Duodenal mucosa (tissue), 2 donors: Measurements from ENCODE around the gene XK.

Source experiments
- H3K27ac ChIP-seq: one replicate; pipeline ENCODE4 v1.7.0; 2013; ENCODE audit warnings: low read depth, low read length
- H3K27me3 ChIP-seq, 2 donors: one replicate each; pipeline ENCODE4 v1.7.0; 2013; ENCODE audit warnings: low read length in 2 of 2, control low read depth in 1 of 2; ENCODE audit not compliant: insufficient read depth in 2 of 2, control insufficient read depth in 1 of 2
- H3K36me3 ChIP-seq, 2 donors: one replicate each; pipeline ENCODE4 v1.7.0; 2013; ENCODE audit warnings: low read length in 2 of 2, control low read depth in 1 of 2; ENCODE audit not compliant: insufficient read depth in 2 of 2, control insufficient read depth in 1 of 2
- H3K4me1 ChIP-seq, 2 donors: one replicate each; pipeline ENCODE4 v1.7.0; 2013; ENCODE audit warnings: low read length in 2 of 2, control low read depth in 1 of 2; ENCODE audit not compliant: insufficient read depth in 2 of 2, control insufficient read depth in 1 of 2
- H3K4me3 ChIP-seq, 2 donors: one replicate each; pipeline ENCODE4 v1.7.0; 2013; ENCODE audit warnings: low read length in 2 of 2, low read depth in 1 of 2
- H3K9ac ChIP-seq, 2 donors: one replicate each; pipeline ENCODE4 v1.7.0; 2013; ENCODE audit warnings: low read length in 2 of 2, low read depth in 1 of 2
- H3K9me3 ChIP-seq, 2 donors: one replicate each; pipeline ENCODE4 v1.7.0; 2013; ENCODE audit warnings: low read length in 2 of 2, control low read depth in 1 of 2; ENCODE audit not compliant: control insufficient read depth in 1 of 2

The XK gene

GRCh38 chrX:37678574-37678973 lies 7.0 kb upstream of the XK start:
- H3K27ac ChIP-seq = no peak overlapping the region
- H3K27me3 ChIP-seq = no peaks in the 10 kb centered on the region
- no peak overlapping the region for H3K4me3 ChIP-seq
- H3K9ac ChIP-seq = no peak overlapping the region
- no peaks in the 10 kb centered on the region for H3K36me3 ChIP-seq
- H3K4me1 ChIP-seq = peaks cover 4 to 6% of the 10 kb centered on the region in 2 donors
- H3K9me3 ChIP-seq = no peaks in the 10 kb centered on the region

- H3K27me3 ChIP-seq = no peaks in the 10 kb centered on the region
- no peaks in the 10 kb centered on the region for H3K36me3 ChIP-seq
- H3K4me3 ChIP-seq = no peak overlapping the region
- H3K9ac ChIP-seq = no peak overlapping the region
- peaks cover 6% of the 10 kb centered on the region in 2 donors for H3K4me1 ChIP-seq
- H3K9me3 ChIP-seq = no peaks in the 10 kb centered on the region
- no peak overlapping the region for H3K27ac ChIP-seq
Measured at GRCh38 chrX:37679230-37679629, 6.4 kb upstream of the XK start.

- Histone ChIP-seq H3K27ac (no peak overlapping the region), H3K27me3 (no peaks in the 10 kb centered on the region)
Measured at GRCh38 chrX:37679888-37680287, 5.7 kb upstream of the XK start.

GRCh38 chrX:37684426-37684825 lies 1.2 kb upstream of the XK start:
- Histone ChIP-seq H3K4me1 (peaks cover 0 to 11% of the 10 kb centered on the region in 2 donors), H3K4me3 (no peak overlapping the region), H3K27ac (no peak overlapping the region), H3K9ac (no peak overlapping the region), H3K9me3 (no peaks in the 10 kb centered on the region), H3K36me3 (no peaks in the 10 kb centered on the region), H3K27me3 (no peaks in the 10 kb centered on the region)

More at GRCh38 chrX:37679888-37680287, 5.7 kb upstream of the XK start:
- Histone ChIP-seq H3K9ac (no peak overlapping the region), H3K4me3 (no peak overlapping the region), H3K36me3 (no peaks in the 10 kb centered on the region), H3K4me1 (peaks cover 6 to 11% of the 10 kb centered on the region in 2 donors), H3K9me3 (no peaks in the 10 kb centered on the region)

GRCh38 chrX:37684973-37685372 lies 618 bp upstream of the XK start:
- H3K9ac ChIP-seq = peak overlapping the region in 1 of 2 donors; percentile 23

GRCh38 chrX:37686369-37686995 lies 891 bp downstream of the XK start:
- Histone ChIP-seq H3K27me3 (no peaks in the 10 kb centered on the region), H3K36me3 (no peaks in the 10 kb centered on the region), H3K4me3 (peak overlapping the region; percentile 62 to 68), H3K9me3 (no peaks in the 10 kb centered on the region), H3K27ac (peak overlapping the region; percentile 81), H3K4me1 (peaks cover 0 to 11% of the 10 kb centered on the region in 2 donors), H3K9ac (peak overlapping the region; percentile 69 to 78)

More at GRCh38 chrX:37684973-37685372, 618 bp upstream of the XK start:
- no peaks in the 10 kb centered on the region for H3K27me3 ChIP-seq
- peak overlapping the region in 1 of 2 donors; percentile 55 for H3K4me3 ChIP-seq
- peak overlapping the region; percentile 81 for H3K27ac ChIP-seq
- H3K9me3 ChIP-seq = no peaks in the 10 kb centered on the region
- H3K36me3 ChIP-seq = no peaks in the 10 kb centered on the region
- H3K4me1 ChIP-seq = peaks cover 0 to 11% of the 10 kb centered on the region in 2 donors

GRCh38 chrX:37686996-37687395 lies 1.4 kb downstream of the XK start:
- H3K4me3 ChIP-seq = peak overlapping the region; percentile 62 to 68
- no peaks in the 10 kb centered on the region for H3K27me3 ChIP-seq
- peaks cover 0 to 11% of the 10 kb centered on the region in 2 donors for H3K4me1 ChIP-seq
- no peak overlapping the region for H3K27ac ChIP-seq
- H3K36me3 ChIP-seq = no peaks in the 10 kb centered on the region
- H3K9me3 ChIP-seq = no peaks in the 10 kb centered on the region
- peak overlapping the region in 1 of 2 donors; percentile 78 for H3K9ac ChIP-seq

- H3K9me3 ChIP-seq = no peaks in the 10 kb centered on the region
- peaks cover 0 to 8% of the 10 kb centered on the region in 2 donors for H3K36me3 ChIP-seq
- no peak overlapping the region for H3K4me3 ChIP-seq
- H3K4me1 ChIP-seq = peaks cover 0 to 1% of the 10 kb centered on the region in 2 donors
- H3K27me3 ChIP-seq = no peaks in the 10 kb centered on the region
- no peak overlapping the region for H3K9ac ChIP-seq
- H3K27ac ChIP-seq = no peak overlapping the region
Measured at GRCh38 chrX:37690119-37690518, 4.5 kb downstream of the XK start.

- no peaks in the 10 kb centered on the region for H3K4me1 ChIP-seq
- peaks cover 0 to 8% of the 10 kb centered on the region in 2 donors for H3K36me3 ChIP-seq
- no peak overlapping the region for H3K4me3 ChIP-seq
- H3K9me3 ChIP-seq = no peaks in the 10 kb centered on the region
- no peak overlapping the region for H3K9ac ChIP-seq
- H3K27me3 ChIP-seq = no peaks in the 10 kb centered on the region
- no peak overlapping the region for H3K27ac ChIP-seq
Measured at GRCh38 chrX:37692918-37693317, 7.3 kb downstream of the XK start.

GRCh38 chrX:37697169-37697760 lies 11.7 kb downstream of the XK start:
- no peak overlapping the region for H3K27ac ChIP-seq
- no peaks in the 10 kb centered on the region for H3K27me3 ChIP-seq
- H3K9ac ChIP-seq = no peak overlapping the region

More at GRCh38 chrX:37697169-37697760, 11.7 kb downstream of the XK start:
- Histone ChIP-seq H3K4me1 (no peaks in the 10 kb centered on the region), H3K9me3 (no peaks in the 10 kb centered on the region), H3K4me3 (no peak overlapping the region), H3K36me3 (peaks cover 4 to 15% of the 10 kb centered on the region in 2 donors)
